ENCODE results near the gene EIF1.
"Not testable (repeated sequence)": the region's sequence is repeated elsewhere in the genome, so short reads cannot be mapped to it uniquely, and the experiment has no call there.

Gene EIF1

GRCh38 chr17:41655611-41656111 is 33.0 kb upstream of the EIF1 start:
- DNase-seq (ENCODE audit: low read depth in 2 of 2): no peak

DNA sequence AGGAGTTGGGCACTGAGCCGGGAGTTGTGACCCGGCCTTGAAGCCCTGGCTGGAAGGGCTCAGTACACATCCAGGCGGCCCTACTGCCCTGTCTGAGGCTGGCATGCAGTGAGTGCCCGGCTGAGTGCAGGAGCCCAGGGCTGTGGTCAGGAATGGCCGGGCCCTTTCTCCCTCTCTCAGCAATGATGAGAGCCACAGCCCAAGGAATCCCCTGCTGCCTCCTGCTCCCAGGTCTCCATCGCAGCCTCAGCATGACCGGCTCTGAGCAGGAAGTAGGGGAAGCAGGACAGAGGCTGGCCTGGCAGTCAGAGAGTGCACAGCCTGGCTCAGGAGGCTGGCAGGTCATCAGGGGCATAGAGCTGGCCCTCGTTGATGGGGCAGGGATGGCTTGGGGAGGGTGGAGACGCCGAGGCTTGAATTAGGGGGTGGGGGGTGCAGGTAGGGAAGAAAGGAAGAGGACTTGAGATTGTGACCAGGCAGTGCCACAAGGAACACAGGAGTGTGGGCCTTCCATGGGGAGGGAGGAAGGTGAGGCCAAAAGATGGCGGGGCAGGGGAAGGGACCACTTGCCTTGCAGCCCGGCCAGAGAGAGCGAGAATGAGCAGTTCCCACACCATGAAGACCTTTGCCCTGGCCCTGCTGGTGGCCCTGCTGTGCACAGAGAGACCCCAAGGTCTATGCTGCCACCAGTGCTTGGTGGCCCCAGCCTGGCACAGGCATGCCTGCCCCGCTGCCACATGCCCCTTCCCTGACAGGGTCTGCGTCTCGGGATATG is 32.2 kb upstream of the EIF1 start:
- no peak for DNase-seq (ENCODE audit: low read depth in 2 of 2)

GRCh38 chr17:41657176-41657754 is 31.4 kb upstream of the EIF1 start:
- no peak for DNase-seq (ENCODE audit: low read depth in 2 of 2)

GRCh38 chr17:41657936-41658335 is 30.7 kb upstream of the EIF1 start:
- DNase-seq (ENCODE audit: low read depth in 2 of 2): no peak

- no peak for DNase-seq (ENCODE audit: low read depth in 2 of 2)
Observed at GRCh38 chr17:41658846-41659245, 29.8 kb upstream of the EIF1 start.

DNA sequence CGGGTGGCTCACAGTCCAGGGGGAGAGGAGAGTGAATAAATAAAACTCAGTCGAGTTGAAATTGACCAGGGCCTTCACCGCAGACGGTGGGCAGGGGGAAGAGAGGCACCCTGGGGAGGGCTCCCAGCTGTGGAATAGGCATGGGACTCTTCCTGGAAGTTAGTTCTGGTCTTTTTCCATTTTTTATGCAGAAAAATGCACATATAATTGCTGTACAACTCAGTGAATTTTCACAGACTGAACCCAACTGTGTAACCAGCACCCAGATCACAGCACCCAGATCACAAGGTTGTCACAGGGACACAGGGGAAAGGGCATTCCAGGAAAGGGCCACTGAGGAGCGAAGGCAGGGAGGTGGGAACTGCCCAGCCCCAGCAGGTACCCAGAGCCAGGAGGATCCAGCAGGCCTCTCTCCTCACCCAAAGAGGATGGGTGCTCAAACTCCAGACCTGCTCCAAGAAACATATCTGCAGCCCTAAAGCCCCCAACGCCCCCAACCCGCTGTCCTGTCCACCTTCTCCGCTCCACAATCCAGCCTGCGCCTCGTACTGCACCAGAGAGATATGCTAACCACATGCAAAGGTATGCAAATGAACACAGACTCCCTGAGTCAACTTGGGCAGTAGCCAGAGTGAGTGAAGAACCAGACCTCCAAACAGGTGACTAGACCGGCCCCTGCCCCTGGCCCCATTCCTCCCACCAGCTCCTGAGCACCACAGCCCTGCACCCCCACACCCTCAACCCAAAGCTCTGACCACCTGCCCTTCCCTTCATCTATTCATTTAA is 29.1 kb upstream of the EIF1 start:
- no peak for DNase-seq (ENCODE audit: low read depth in 2 of 2)

- DNase-seq (ENCODE audit: low read depth in 2 of 2): no peak
Observed at GRCh38 chr17:41660221-41660711, 28.4 kb upstream of the EIF1 start.

DNA sequence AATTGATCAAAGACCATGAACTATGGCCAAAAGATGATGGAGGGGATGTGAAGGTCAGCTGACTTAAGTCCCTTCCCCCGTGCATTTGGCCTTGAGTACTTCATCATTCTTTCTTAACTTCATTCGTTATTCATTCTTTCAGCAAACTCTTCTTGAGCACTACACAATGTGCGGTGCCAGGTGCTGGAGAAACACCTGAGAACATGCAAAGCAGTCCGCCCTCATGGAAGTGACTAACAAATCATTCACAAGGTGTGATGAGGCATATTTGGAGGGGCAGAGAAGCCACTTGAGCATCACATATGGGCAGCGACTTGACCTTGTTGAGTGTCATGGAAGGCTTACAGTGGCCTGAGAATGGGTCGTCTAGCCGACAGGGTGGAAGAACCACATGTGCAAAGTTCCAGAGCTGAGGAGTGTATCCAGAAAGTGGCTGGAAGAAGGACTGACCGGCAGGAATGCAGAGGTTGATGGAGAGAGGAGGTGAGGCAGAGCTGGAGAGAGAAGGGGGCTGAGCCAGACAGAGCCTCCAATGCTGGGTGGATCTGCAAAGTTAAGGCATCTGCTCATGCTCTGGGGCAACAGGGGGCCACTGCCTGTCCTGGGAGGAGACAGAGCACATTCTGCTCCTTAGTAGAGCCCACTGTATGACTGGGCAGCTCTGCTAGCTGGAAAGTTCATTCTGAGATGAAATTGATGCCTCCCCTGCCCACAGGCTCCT is 25.1 kb upstream of the EIF1 start:
- DNase-seq (ENCODE audit: low read depth in 2 of 2): no peak

GRCh38 chr17:41664172-41664457 is 24.6 kb upstream of the EIF1 start:
- DNase-seq (ENCODE audit: low read depth in 2 of 2): no peak

- DNase-seq (ENCODE audit: low read depth in 2 of 2): no peak
Observed at GRCh38 chr17:41664587-41665565, 23.8 kb upstream of the EIF1 start.

- peak; percentile 65 to 76 for DNase-seq (ENCODE audit: low read depth in 2 of 2)
Observed at GRCh38 chr17:41665566-41666236, 23.0 kb upstream of the EIF1 start.

DNA sequence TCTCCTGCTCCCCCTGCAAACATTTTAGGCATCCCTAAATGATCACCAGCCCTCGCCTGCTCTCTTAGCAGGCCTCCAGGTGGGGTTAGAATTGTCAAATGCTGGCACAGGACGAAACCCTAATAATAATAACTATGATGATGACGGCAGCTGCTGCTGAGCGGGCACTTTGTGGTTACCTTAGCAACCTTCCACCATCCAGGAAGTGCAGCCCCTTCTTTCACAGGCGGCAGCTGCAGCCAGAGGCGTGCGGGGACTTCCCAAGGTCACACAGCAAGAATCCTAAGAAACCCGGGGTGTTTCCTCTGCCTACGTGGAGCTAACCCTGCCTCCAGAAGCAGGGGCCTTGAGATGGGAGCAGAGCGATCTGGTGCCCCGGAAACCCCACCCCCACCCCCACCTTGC is 22.4 kb upstream of the EIF1 start:
- DNase-seq (ENCODE audit: low read depth in 2 of 2): peak; percentile 47 to 51

DNA sequence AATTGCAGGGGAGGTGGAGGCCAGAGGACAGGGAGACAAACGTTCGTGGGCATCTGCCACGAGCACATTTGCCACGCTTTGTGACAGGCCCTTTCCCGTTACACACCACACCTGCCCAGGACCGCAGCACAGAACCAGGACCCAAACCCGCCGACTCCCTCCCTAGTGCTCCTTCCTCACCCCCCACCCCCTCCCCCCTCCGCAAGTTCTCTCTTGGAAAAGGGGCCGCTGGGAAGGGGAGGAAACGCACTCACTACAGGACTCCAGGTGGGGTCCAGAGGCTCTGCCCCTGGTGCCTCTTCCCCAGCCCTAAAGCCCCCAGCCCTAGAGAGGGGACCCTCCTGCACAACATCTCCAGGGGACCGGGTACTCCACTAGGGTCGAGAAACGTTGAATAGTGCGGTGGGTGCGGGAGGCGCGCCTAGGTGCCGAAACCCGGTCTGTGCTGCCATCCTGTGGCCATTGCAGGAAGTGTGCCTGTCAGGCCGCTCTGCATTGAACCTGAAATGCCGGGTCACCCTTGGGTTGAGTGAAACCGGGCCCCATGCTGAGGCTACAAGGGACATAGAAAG is 21.9 kb upstream of the EIF1 start:
- DNase-seq (ENCODE audit: low read depth in 2 of 2): peak; percentile 62 to 76

- DNase-seq (ENCODE audit: low read depth in 2 of 2): no peak
Observed at GRCh38 chr17:41667280-41668041, 21.2 kb upstream of the EIF1 start.

DNA sequence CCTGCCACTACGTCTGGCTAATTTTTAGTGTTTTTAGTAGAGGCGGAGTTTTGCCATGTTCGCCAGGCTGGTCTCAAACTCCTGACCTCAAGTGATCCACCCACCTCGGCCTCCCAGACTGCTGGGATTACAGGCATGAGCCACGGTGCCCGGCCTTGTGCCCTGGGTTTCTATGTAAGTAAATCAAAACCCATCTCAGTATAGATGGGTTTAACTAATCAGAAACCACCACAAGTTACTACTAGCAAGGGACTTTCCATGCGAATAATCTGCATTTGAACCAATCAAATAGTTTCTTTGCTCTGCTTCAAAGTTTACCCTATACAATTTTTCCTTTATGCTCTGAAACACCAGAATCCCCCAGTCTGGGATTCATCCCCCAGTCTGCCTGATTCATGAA is 16.5 kb upstream of the EIF1 start:
- no peak for DNase-seq (ENCODE audit: low read depth in 2 of 2)

DNA sequence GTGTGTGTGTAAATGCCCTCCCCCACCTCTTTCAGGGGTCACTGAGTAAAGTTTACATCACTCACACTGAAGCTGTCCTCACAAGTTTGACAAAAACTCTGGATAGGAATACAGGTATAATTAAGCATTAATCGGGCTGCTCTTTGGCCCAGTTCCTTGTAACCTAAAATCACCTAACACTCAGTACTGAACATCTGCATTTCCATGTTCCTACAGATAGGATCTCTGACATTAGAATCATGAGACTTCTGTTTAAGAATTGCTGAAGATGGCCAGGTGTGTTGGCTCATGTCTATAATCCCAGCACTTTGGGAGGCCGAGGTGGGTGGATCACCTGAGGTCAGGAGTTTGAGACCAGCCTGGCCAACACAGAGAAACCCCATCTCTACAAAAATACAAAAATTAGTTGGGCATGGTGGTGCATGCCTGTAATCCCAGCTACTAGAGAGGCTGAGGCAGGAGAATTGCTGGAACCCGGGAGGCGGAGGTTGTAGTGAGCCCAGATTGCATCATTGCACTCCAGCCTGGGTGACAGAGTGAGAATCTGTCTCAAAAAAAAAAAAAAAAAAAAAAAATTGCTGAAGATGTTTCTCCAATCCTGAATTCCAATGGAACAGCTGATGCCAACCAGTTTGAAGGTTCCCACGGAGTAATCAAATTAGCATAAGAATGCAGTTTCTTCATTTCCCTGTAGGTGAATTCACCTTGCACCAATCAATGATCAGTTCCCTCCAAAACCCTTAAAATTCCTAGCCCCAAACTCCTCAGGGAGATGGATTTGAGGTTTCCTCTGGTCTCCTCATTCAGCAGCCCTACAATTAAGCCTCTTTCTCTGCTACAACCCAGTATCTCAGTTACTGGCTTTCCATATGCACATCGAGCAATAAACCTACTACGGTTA is 13.3 kb upstream of the EIF1 start:
- DNase-seq (ENCODE audit: low read depth in 2 of 2): not testable (repeated sequence)

GRCh38 chr17:41676058-41676419 is 12.6 kb upstream of the EIF1 start:
- no peak for DNase-seq (ENCODE audit: low read depth in 2 of 2)

DNA sequence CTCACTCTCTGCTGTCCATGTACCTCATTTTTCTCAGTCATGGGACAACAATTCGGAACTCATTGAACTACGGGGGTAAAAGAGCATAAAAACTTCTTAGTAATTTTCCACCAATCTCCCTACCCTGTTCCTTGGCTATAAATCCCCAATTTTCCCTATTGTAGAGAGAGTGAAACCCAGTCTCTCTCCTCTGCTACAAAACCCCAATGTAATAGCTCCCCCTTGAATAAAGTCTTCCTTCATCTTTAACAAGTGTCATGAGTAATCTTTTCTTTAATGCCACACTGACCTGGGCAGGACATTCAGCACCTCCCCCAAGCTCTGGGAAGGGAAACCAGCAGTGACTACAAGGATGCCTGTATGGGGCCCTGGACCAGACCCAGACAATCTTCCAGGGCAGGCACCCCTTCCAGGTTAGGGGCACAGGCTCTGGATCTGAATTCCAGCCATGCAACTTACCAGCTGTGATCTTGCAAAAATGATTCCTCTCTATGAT is 10.2 kb upstream of the EIF1 start:
- no peak for DNase-seq (ENCODE audit: low read depth in 2 of 2)

Measured in stimulated activated CD8-positive, alpha-beta memory T cell treated with anti-CD3 and anti-CD28 coated beads, Interleukin-15, amount 100 ng/mL, for 4 hours (primary cell).